ENCODE data around the gene SCN8A.

Gene SCN8A

GRCh38 chr12:51844854-51845253 is 253.8 kb downstream of the SCN8A start:
- H3K4me3 ChIP-seq (ENCODE audit: low read length): no peak overlapping the region
- no peaks in the 10 kb centered on the region for H3K9me2 ChIP-seq (replicated peaks; ENCODE audit: insufficient read depth, low read length)
- H3K4me2 ChIP-seq (ENCODE audit: low read depth, low read length): no peak overlapping the region
- no peaks in the 10 kb centered on the region for H3K36me3 ChIP-seq (replicated peaks; ENCODE audit: insufficient read depth, low read length)
- no peak for DNase-seq
- H3K9ac ChIP-seq (ENCODE audit: low read length): no peak overlapping the region
- H3F3A ChIP-seq (ENCODE audit: insufficient read depth, low read length): no peaks in the 10 kb centered on the region
- H3K4me1 ChIP-seq (ENCODE audit: low read length): no peaks in the 10 kb centered on the region
- no peak overlapping the region for H2AFZ ChIP-seq (ENCODE audit: low read length)
- H3K27ac ChIP-seq (ENCODE audit: low read length): no peak overlapping the region
- TF ChIP-seq EZH2phosphoT487 (IDR thresholded peaks at IDR 0.05; ENCODE audit: low read length) (no peak), EZH2 (optimal IDR thresholded peaks at IDR 0.05; ENCODE audit: low read depth, low read length) (no peak), CTCF (IDR thresholded peaks at IDR 0.05; ENCODE audit: low read length) (no peak)
- no peaks in the 10 kb centered on the region for H3K79me2 ChIP-seq (ENCODE audit: low read length)
- H3K27me3 ChIP-seq (replicated peaks; ENCODE audit: insufficient read depth, low read length): peaks cover 87% of the 10 kb centered on the region
- no peaks in the 10 kb centered on the region for H3K9me3 ChIP-seq (replicated peaks; ENCODE audit: insufficient read depth, low read length)
- H4K20me1 ChIP-seq (ENCODE audit: insufficient read depth, low read length): no peaks in the 10 kb centered on the region

GRCh38 chr12:51845482-51845881 is 254.4 kb downstream of the SCN8A start:
- H3K4me2 ChIP-seq (ENCODE audit: low read depth, low read length): no peak overlapping the region
- H4K20me1 ChIP-seq (ENCODE audit: insufficient read depth, low read length): no peaks in the 10 kb centered on the region
- no peaks in the 10 kb centered on the region for H3K9me3 ChIP-seq (replicated peaks; ENCODE audit: insufficient read depth, low read length)
- no peak overlapping the region for H2AFZ ChIP-seq (ENCODE audit: low read length)
- no peaks in the 10 kb centered on the region for H3K9me2 ChIP-seq (replicated peaks; ENCODE audit: insufficient read depth, low read length)
- no peak overlapping the region for H3K4me3 ChIP-seq (ENCODE audit: low read length)
- no peak for DNase-seq
- no peak overlapping the region for H3K27ac ChIP-seq (ENCODE audit: low read length)
- H3K9ac ChIP-seq (ENCODE audit: low read length): no peak overlapping the region
- no peaks in the 10 kb centered on the region for H3K4me1 ChIP-seq (ENCODE audit: low read length)
- no peaks in the 10 kb centered on the region for H3K36me3 ChIP-seq (replicated peaks; ENCODE audit: insufficient read depth, low read length)
- no peak for TF ChIP-seq EZH2phosphoT487 (IDR thresholded peaks at IDR 0.05; ENCODE audit: low read length)
- no peak for TF ChIP-seq CTCF (IDR thresholded peaks at IDR 0.05; ENCODE audit: low read length)
- no peak for TF ChIP-seq EZH2 (optimal IDR thresholded peaks at IDR 0.05; ENCODE audit: low read depth, low read length)
- peaks cover 90% of the 10 kb centered on the region for H3K27me3 ChIP-seq (replicated peaks; ENCODE audit: insufficient read depth, low read length)
- no peaks in the 10 kb centered on the region for H3K79me2 ChIP-seq (ENCODE audit: low read length)
- H3F3A ChIP-seq (ENCODE audit: insufficient read depth, low read length): no peaks in the 10 kb centered on the region

GRCh38 chr12:51846271-51846691 is 255.2 kb downstream of the SCN8A start:
- Histone ChIP-seq H3K27me3 (replicated peaks; ENCODE audit: insufficient read depth, low read length) (peaks cover 86% of the 10 kb centered on the region), H3K79me2 (ENCODE audit: low read length) (no peaks in the 10 kb centered on the region), H3K4me3 (ENCODE audit: low read length) (no peak overlapping the region), H3K36me3 (replicated peaks; ENCODE audit: insufficient read depth, low read length) (no peaks in the 10 kb centered on the region), H3K9ac (ENCODE audit: low read length) (no peak overlapping the region), H3K9me3 (replicated peaks; ENCODE audit: insufficient read depth, low read length) (no peaks in the 10 kb centered on the region), H3K9me2 (replicated peaks; ENCODE audit: insufficient read depth, low read length) (no peaks in the 10 kb centered on the region), H3F3A (ENCODE audit: insufficient read depth, low read length) (no peaks in the 10 kb centered on the region), H4K20me1 (ENCODE audit: insufficient read depth, low read length) (no peaks in the 10 kb centered on the region), H3K27ac (ENCODE audit: low read length) (no peak overlapping the region), H3K4me1 (ENCODE audit: low read length) (no peaks in the 10 kb centered on the region), H2AFZ (ENCODE audit: low read length) (no peak overlapping the region), H3K4me2 (ENCODE audit: low read depth, low read length) (no peak overlapping the region)
- DNase-seq: no peak
- TF ChIP-seq EZH2phosphoT487 (IDR thresholded peaks at IDR 0.05; ENCODE audit: low read length) (no peak), CTCF (IDR thresholded peaks at IDR 0.05; ENCODE audit: low read length) (no peak), EZH2 (optimal IDR thresholded peaks at IDR 0.05; ENCODE audit: low read depth, low read length) (no peak)

All from MM.1S (cell line).